ENCODE data around the gene CTSH. TPM values are rescaled to one million over a fixed set of nuclear protein-coding genes. Genes with fewer than 3 reads are reported as not detected.
A peak's percentile ranks its signal among the peaks of the same experiment; 100 is the strongest.

CTSH gene
- total and polyA plus RNA-seq, 4 donors: 23.2 to 103 (median 65.4) TPM

DNA sequence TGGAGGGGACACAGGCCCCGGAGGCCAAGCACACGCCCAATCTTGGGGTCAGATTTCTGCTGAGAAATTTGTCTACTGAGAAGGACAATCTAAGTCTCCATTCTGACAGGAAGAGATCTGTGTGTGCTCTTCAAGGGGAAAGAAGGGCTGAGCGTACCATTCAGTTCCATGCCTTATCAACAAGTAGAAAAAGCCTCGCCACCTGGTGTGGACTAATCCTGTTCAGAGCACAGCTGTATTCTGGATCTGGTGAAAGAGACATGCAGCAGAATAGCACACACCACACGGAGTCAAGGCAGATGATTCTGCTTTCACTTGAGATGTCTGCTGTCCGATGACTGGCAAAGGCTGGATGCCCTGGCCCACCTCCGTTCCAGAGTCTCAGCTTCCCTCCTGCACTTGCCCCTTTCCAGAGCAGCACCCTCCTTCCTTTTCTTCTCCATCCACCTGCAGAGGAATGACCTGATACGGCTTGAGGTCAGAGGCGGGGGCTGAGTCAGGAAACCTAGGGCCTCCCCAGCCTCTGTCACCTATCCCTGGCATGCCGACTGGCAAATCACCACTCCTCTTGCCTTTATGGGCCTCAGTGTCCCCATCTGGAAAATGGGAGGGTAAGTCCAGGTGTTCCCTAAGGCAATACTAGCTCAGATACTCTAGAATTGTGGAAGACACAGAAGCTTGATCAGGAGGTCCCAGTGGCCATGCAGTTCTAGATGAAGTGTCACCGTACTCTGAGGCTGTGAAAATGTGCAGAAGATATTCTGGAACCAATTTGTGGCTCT, 36.9 kb upstream of the CTSH start:
- Histone ChIP-seq H3K4me3 (ENCODE audit: low read length in 2 of 2) (no peak overlapping the region), H3K36me3 (ENCODE audit: control insufficient read depth in 1 of 2, insufficient read depth in 2 of 2, low read length in 1 of 2) (no peaks in the 10 kb centered on the region), H3K27ac (ENCODE audit: low read depth in 1 of 2, low read length in 2 of 2) (no peak overlapping the region), H3K27me3 (ENCODE audit: control insufficient read depth in 1 of 2, insufficient read depth in 2 of 2, low read length in 1 of 2) (no peaks in the 10 kb centered on the region), H3K4me1 (ENCODE audit: control insufficient read depth in 1 of 2, insufficient read depth in 2 of 2, low read length in 2 of 2) (no peaks in the 10 kb centered on the region), H3K9me3 (ENCODE audit: control insufficient read depth, low read length) (no peaks in the 10 kb centered on the region)
- intact Hi-C loops (cut with DNase I): loop anchor here in 1 of 2 donors (5.0 kb wide), 1 partner anchor 69 kb away; no protein-coding TSS in a partner anchor
- WGBS, 2 donors: 93 to 94% methylated on average over 11 of the region's 11 CpGs
- no peak for DNase-seq
- no peak for ATAC-seq (ENCODE audit: low FRiP score)

GRCh38 chr15:78979456-78980320, 34.8 kb upstream of the CTSH start:
- H3K9me3 ChIP-seq (ENCODE audit: control insufficient read depth, low read length): no peaks in the 10 kb centered on the region
- H3K27ac ChIP-seq (ENCODE audit: low read depth in 1 of 2, low read length in 2 of 2): no peak overlapping the region
- H3K27me3 ChIP-seq (ENCODE audit: control insufficient read depth in 1 of 2, insufficient read depth in 2 of 2, low read length in 1 of 2): no peaks in the 10 kb centered on the region
- no peaks in the 10 kb centered on the region for H3K4me1 ChIP-seq (ENCODE audit: control insufficient read depth in 1 of 2, insufficient read depth in 2 of 2, low read length in 2 of 2)
- no peak overlapping the region for H3K4me3 ChIP-seq (ENCODE audit: low read length in 2 of 2)
- peak in 1 of 2 donors; percentile 74 for DNase-seq
- WGBS, 2 donors: 54 to 56% methylated on average over 17 of the region's 17 CpGs
- intact Hi-C loops (cut with DNase I): loop anchor here (5.0 kb wide), 1 partner anchor 67 kb away; no protein-coding TSS in a partner anchor
- H3K36me3 ChIP-seq (ENCODE audit: control insufficient read depth in 1 of 2, insufficient read depth in 2 of 2, low read length in 1 of 2): no peaks in the 10 kb centered on the region
- ATAC-seq (ENCODE audit: low FRiP score): peak; percentile 52

GRCh38 chr15:78978601-78979179, 33.8 kb upstream of the CTSH start:
- Histone ChIP-seq H3K27ac (ENCODE audit: low read depth in 1 of 2, low read length in 2 of 2) (no peak overlapping the region), H3K36me3 (ENCODE audit: control insufficient read depth in 1 of 2, insufficient read depth in 2 of 2, low read length in 1 of 2) (no peaks in the 10 kb centered on the region), H3K9me3 (ENCODE audit: control insufficient read depth, low read length) (no peaks in the 10 kb centered on the region), H3K4me3 (ENCODE audit: low read length in 2 of 2) (no peak overlapping the region), H3K27me3 (ENCODE audit: control insufficient read depth in 1 of 2, insufficient read depth in 2 of 2, low read length in 1 of 2) (no peaks in the 10 kb centered on the region), H3K4me1 (ENCODE audit: control insufficient read depth in 1 of 2, insufficient read depth in 2 of 2, low read length in 2 of 2) (no peaks in the 10 kb centered on the region)
- WGBS, 2 donors: 90 to 92% methylated on average over 19 of the region's 19 CpGs
- ATAC-seq (ENCODE audit: low FRiP score) (no peak), DNase-seq (peak in 1 of 2 donors; percentile 41)
- intact Hi-C loops (cut with DNase I): loop anchor here in 1 of 2 donors (5.0 kb wide), 1 partner anchor 66 kb away; no protein-coding TSS in a partner anchor

DNA sequence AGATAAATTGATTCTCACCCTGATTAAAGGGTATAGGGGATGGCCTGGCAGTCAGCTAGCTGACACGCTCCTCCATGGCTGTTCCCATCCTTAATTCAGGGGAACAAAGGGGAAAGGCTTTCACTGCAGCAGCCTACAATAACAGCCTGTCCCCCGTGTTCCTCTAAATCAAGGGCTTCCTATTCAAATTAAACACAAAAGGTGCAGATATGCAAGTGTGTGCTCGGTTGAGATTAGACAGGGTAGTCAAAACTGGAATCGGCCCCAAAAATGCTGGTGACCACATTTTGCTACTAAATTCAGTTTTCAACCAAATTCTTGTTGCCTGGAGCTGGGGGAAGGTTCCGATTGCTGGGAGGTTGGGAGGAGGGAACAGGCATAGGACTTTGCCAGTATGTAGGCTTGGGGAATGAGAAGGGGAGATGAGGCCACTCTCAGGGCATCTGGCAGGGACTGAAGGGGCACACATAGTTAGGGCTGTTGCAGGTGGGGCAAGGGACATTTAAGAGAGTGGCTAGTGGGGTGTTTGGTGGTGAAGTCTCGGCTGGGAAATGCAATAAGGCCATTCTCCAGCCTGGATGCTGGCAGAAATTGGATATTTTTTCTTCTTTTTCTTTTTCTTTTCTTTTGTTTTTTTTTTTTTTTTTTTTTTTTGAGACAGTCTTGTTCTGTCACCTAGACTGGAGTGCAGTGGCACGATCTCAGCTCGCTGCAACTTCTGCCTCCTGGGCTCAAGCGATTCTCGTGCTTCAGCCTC, 32.9 kb upstream of the CTSH start:
- ATAC-seq (ENCODE audit: low FRiP score): no peak
- whole genome bisulfite sequencing, 2 donors: 86% methylated on average over 10 of the region's 10 CpGs
- Histone ChIP-seq H3K4me1 (ENCODE audit: control insufficient read depth in 1 of 2, insufficient read depth in 2 of 2, low read length in 2 of 2) (no peaks in the 10 kb centered on the region), H3K27me3 (ENCODE audit: control insufficient read depth in 1 of 2, insufficient read depth in 2 of 2, low read length in 1 of 2) (no peaks in the 10 kb centered on the region), H3K9me3 (ENCODE audit: control insufficient read depth, low read length) (no peaks in the 10 kb centered on the region), H3K4me3 (ENCODE audit: low read length in 2 of 2) (no peak overlapping the region), H3K36me3 (ENCODE audit: control insufficient read depth in 1 of 2, insufficient read depth in 2 of 2, low read length in 1 of 2) (no peaks in the 10 kb centered on the region), H3K27ac (ENCODE audit: low read depth in 1 of 2, low read length in 2 of 2) (no peak overlapping the region)
- DNase-seq: peak in 1 of 2 donors; percentile 21
- intact Hi-C loops (cut with DNase I): loop anchor here in 1 of 2 donors (5.0 kb wide), 1 partner anchor 65 kb away; no protein-coding TSS in a partner anchor

DNA sequence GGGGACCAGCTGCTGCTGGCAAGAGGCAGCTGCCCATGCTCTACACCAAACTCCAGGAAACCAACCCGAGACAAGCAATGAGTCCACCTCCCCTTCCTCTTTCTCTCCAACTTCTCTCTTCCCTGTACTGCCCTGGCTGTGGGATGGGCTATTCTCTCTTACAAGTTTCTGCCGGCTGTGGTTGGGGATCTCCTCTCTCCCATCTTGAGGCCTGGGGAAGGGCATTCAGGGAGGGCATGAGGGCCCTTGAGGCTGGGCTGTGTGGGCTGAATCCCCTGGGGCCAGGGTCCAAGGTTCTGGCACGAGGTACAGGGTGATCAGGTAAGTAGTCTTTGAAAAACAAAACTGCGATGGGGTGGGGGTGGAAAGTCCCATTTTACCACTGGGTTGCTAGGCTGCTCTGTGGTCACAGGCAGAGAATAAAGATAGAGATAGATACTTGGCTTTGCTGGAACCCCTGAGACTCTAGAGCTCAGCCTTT, 32.3 kb upstream of the CTSH start:
- no peak overlapping the region for H3K27ac ChIP-seq (ENCODE audit: low read depth in 1 of 2, low read length in 2 of 2)
- H3K36me3 ChIP-seq (ENCODE audit: control insufficient read depth in 1 of 2, insufficient read depth in 2 of 2, low read length in 1 of 2): no peaks in the 10 kb centered on the region
- no peaks in the 10 kb centered on the region for H3K9me3 ChIP-seq (ENCODE audit: control insufficient read depth, low read length)
- ATAC-seq (ENCODE audit: low FRiP score) (no peak), DNase-seq (peak in 1 of 2 donors; percentile 36)
- H3K27me3 ChIP-seq (ENCODE audit: control insufficient read depth in 1 of 2, insufficient read depth in 2 of 2, low read length in 1 of 2): no peaks in the 10 kb centered on the region
- H3K4me3 ChIP-seq (ENCODE audit: low read length in 2 of 2): no peak overlapping the region
- intact Hi-C loops (cut with DNase I): loop anchor here in 1 of 2 donors (5.0 kb wide), 1 partner anchor 65 kb away; no protein-coding TSS in a partner anchor
- 70 to 78% methylated on average over 4 of the region's 4 CpGs for WGBS, 2 donors
- H3K4me1 ChIP-seq (ENCODE audit: control insufficient read depth in 1 of 2, insufficient read depth in 2 of 2, low read length in 2 of 2): no peaks in the 10 kb centered on the region

GRCh38 chr15:78976691-78977090, 31.8 kb upstream of the CTSH start:
- Histone ChIP-seq H3K27me3 (ENCODE audit: control insufficient read depth in 1 of 2, insufficient read depth in 2 of 2, low read length in 1 of 2) (no peaks in the 10 kb centered on the region), H3K4me1 (ENCODE audit: control insufficient read depth in 1 of 2, insufficient read depth in 2 of 2, low read length in 2 of 2) (no peaks in the 10 kb centered on the region), H3K4me3 (ENCODE audit: low read length in 2 of 2) (no peak overlapping the region), H3K36me3 (ENCODE audit: control insufficient read depth in 1 of 2, insufficient read depth in 2 of 2, low read length in 1 of 2) (no peaks in the 10 kb centered on the region), H3K9me3 (ENCODE audit: control insufficient read depth, low read length) (no peaks in the 10 kb centered on the region), H3K27ac (ENCODE audit: low read depth in 1 of 2, low read length in 2 of 2) (no peak overlapping the region)
- peak in 1 of 2 donors; percentile 53 for DNase-seq
- no peak for ATAC-seq (ENCODE audit: low FRiP score)
- WGBS, 2 donors: 86 to 90% methylated on average over 7 of the region's 7 CpGs
- intact Hi-C loops (cut with DNase I): loop anchor here in 1 of 2 donors (5.0 kb wide), 1 partner anchor 64 kb away; no protein-coding TSS in a partner anchor

DNA sequence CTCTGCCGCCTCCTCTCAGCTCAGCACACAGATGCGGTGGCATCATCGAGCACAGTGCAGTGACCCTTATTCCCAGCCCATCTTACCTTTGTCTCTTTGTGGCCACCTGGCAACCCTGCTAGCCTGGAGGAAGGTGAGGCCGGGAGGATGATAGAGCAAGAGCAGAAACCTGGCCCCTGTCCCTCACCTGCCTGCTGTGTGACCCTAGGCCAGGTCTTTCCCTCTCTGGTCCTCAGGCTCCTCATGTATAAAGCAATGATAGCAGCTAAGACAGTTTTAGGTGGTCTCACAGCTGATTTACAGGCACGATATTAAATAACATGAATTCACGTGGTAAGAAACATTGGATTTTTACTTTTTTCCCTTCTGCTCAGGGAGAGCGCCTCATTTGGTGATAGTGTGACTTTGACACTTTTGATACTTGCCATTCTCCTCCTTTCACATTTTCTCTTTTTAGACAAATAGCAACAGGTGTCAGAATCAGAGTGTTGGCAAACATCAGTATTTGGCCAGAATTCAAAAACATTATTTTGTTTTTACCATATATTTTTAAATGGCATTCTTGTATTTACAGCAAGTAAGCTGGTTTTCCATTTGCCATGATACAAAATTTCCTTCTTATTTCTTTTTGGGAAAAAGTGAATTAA, 29.5 kb upstream of the CTSH start:
- Histone ChIP-seq H3K27me3 (ENCODE audit: control insufficient read depth in 1 of 2, insufficient read depth in 2 of 2, low read length in 1 of 2) (no peaks in the 10 kb centered on the region), H3K4me3 (ENCODE audit: low read length in 2 of 2) (no peak overlapping the region), H3K27ac (ENCODE audit: low read depth in 1 of 2, low read length in 2 of 2) (no peak overlapping the region), H3K4me1 (ENCODE audit: control insufficient read depth in 1 of 2, insufficient read depth in 2 of 2, low read length in 2 of 2) (peaks cover 0 to 5% of the 10 kb centered on the region in 2 donors), H3K36me3 (ENCODE audit: control insufficient read depth in 1 of 2, insufficient read depth in 2 of 2, low read length in 1 of 2) (no peaks in the 10 kb centered on the region), H3K9me3 (ENCODE audit: control insufficient read depth, low read length) (no peaks in the 10 kb centered on the region)
- WGBS, 2 donors: 94 to 95% methylated on average over 7 of the region's 7 CpGs
- DNase-seq: no peak
- intact Hi-C loops (cut with DNase I): no loop called here
- ATAC-seq (ENCODE audit: low FRiP score): no peak
